ENCODE results near the gene YY1AP1. TPM values are rescaled to one million over a fixed set of nuclear protein-coding genes. Genes with fewer than 3 reads are reported as not detected.

The YY1AP1 gene
- total RNA-seq, 4 donors from 2014 or later, result 77.4 to 181 (median 152) TPM

DNA sequence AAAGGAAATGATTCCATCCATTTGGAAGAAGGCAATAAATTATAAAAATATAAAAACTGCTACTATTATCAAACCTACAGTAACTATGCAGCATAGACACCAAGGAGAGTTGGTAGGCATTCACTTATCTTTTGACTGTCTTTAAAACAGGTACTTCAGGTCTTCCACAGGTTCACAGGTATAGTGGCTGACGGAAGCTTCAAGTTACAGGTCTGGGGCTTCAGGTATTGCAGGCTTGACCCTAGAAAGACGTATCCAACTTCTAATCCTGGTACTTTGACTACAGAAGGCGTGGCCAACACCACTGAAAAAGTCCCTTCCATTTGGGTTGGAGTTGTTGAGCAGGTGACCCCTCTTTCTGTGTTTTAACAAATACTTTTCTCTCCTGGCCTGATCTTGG is 35.6 kb downstream of the YY1AP1 start:
- ATAC-seq, result no peak
- H3K27ac ChIP-seq, result no peak overlapping the region
- no peaks in the 10 kb centered on the region for H3K36me3 ChIP-seq
- H3K9me3 ChIP-seq, result no peaks in the 10 kb centered on the region
- H3K27me3 ChIP-seq, result no peaks in the 10 kb centered on the region
- WGBS, 2 donors (ENCODE audit: low coverage in 1 of 2), result 76 to 79% methylated on average over 3 of the region's 3 CpGs
- peaks cover 0 to 16% (median 0%) of the 10 kb centered on the region in 3 donors for H3K4me1 ChIP-seq
- H3K4me3 ChIP-seq, result no peak overlapping the region
- no peak for TF ChIP-seq EP300 (IDR thresholded peaks at IDR 0.05)
- no peak for TF ChIP-seq POLR2A (IDR thresholded peaks at IDR 0.05)
- TF ChIP-seq, protein P1, sequence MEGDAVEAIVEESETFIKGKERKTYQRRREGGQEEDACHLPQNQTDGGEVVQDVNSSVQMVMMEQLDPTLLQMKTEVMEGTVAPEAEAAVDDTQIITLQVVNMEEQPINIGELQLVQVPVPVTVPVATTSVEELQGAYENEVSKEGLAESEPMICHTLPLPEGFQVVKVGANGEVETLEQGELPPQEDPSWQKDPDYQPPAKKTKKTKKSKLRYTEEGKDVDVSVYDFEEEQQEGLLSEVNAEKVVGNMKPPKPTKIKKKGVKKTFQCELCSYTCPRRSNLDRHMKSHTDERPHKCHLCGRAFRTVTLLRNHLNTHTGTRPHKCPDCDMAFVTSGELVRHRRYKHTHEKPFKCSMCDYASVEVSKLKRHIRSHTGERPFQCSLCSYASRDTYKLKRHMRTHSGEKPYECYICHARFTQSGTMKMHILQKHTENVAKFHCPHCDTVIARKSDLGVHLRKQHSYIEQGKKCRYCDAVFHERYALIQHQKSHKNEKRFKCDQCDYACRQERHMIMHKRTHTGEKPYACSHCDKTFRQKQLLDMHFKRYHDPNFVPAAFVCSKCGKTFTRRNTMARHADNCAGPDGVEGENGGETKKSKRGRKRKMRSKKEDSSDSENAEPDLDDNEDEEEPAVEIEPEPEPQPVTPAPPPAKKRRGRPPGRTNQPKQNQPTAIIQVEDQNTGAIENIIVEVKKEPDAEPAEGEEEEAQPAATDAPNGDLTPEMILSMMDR (IDR thresholded peaks at IDR 0.05), result no peak
- TF ChIP-seq POLR2AphosphoS5 (IDR thresholded peaks at IDR 0.05), result no peak

DNA sequence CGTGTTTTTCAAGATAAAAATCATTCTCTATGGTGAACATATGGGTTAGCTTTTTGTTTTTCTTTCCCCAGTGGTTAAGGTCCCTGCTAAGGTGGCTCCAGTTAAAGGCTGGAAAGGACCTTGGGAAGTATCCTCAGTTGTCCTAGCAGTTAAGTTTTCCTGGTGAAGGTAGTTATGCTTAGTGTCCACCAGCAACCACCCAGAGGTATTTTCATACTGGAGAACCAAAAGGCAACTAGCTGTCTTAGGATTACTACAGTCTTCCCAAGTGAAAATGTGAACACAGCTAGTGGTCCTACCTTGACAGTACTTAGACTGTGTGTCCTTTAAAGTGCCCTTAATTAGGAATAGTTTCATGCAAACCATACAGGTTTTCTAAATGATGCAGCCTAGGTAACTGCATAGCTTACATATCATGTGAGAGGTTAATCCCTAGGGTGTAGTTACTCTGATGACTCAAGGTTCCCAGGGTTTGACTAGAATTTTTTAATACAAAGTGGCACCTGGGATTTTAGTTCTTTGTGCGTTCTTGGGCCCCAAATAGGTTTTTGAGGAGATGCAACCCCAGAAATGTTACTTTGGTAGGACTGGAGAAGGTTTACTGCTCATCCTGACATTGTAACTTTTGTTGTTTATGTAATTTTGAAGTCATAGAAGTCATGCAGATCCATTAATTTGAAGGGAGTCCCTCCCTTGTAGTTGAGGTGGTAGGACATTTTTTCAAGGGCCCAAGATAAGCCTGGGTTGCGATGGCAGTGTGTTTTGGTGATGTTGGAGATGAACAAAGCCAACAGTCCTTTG is 36.5 kb downstream of the YY1AP1 start:
- TF ChIP-seq POLR2AphosphoS5 (IDR thresholded peaks at IDR 0.05) (no peak), POLR2A (IDR thresholded peaks at IDR 0.05) (no peak), EP300 (IDR thresholded peaks at IDR 0.05) (no peak)
- TF ChIP-seq, protein P1 (IDR thresholded peaks at IDR 0.05), result no peak
- 60 to 88% methylated on average over 3 of the region's 3 CpGs for WGBS, 2 donors (ENCODE audit: low coverage in 1 of 2)
- Histone ChIP-seq H3K4me1 (peaks cover 0 to 20% (median 0%) of the 10 kb centered on the region in 3 donors), H3K27me3 (no peaks in the 10 kb centered on the region), H3K9me3 (no peaks in the 10 kb centered on the region), H3K4me3 (no peak overlapping the region), H3K36me3 (no peaks in the 10 kb centered on the region), H3K27ac (no peak overlapping the region)
- ATAC-seq, result no peak

DNA sequence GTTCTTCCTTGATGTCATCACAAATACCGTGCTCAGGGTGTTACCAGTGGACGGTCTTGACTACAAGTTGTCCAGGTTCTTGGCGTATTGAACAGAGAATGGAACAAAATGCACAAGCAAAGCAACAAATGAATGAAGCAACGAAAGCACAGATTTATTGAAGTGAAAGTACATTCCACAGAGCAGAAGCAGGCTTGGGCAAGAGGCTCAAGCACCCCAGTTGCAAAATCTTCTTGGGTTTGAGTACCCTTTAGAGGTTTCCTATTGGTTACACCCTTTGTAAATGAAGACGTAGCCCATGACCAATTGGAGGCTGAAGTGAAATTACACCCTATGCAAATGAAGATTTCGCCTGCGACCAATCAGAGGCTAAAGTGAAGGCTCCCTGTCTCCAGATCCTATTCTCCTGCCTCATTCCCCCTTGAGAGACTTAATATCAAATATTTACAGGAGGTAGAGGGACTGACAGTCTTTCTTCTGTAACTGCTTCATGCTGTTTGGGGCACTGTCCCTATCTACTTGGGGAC is 38.3 kb downstream of the YY1AP1 start:
- H3K4me3 ChIP-seq, result no peak overlapping the region
- H3K9me3 ChIP-seq, result no peaks in the 10 kb centered on the region
- no peaks in the 10 kb centered on the region for H3K27me3 ChIP-seq
- no peak overlapping the region for H3K27ac ChIP-seq
- ATAC-seq, result no peak
- 90 to 92% methylated on average over 4 of the region's 7 CpGs for WGBS, 2 donors (ENCODE audit: low coverage in 1 of 2)
- no peak for TF ChIP-seq POLR2A (IDR thresholded peaks at IDR 0.05)
- TF ChIP-seq, protein P1 (IDR thresholded peaks at IDR 0.05), result no peak
- TF ChIP-seq POLR2AphosphoS5 (IDR thresholded peaks at IDR 0.05), result no peak
- TF ChIP-seq EP300 (IDR thresholded peaks at IDR 0.05), result no peak
- peaks cover 0 to 32% (median 3%) of the 10 kb centered on the region in 3 donors for H3K4me1 ChIP-seq
- H3K36me3 ChIP-seq, result no peaks in the 10 kb centered on the region

DNA sequence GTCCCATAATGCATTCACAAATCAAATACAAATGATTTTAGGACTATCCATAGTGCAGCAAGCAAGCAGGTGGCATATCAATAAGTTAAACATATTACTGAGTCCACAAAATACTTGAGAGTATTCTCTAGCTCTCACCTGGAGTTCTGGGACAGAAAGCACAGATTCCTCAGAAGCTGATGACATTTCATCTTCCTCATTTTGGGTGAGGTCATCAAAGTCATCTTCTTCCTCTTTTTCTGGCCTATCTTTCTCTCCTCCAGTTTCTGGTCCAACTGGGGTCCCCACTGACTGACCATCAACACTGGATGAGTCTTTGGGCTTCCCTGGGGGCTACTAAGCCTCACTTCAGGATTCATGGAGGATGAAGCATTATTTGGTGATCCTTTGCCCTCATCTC is 38.9 kb downstream of the YY1AP1 start:
- peaks cover 0 to 38% (median 3%) of the 10 kb centered on the region in 3 donors for H3K4me1 ChIP-seq

More for the DNA sequence above, 38.9 kb downstream of the YY1AP1 start:
- Histone ChIP-seq H3K27ac (no peak overlapping the region), H3K27me3 (no peaks in the 10 kb centered on the region), H3K4me3 (no peak overlapping the region), H3K9me3 (no peaks in the 10 kb centered on the region), H3K36me3 (no peaks in the 10 kb centered on the region)
- TF ChIP-seq POLR2A (IDR thresholded peaks at IDR 0.05), result no peak
- TF ChIP-seq EP300 (IDR thresholded peaks at IDR 0.05), result no peak
- TF ChIP-seq POLR2AphosphoS5 (IDR thresholded peaks at IDR 0.05), result no peak
- TF ChIP-seq, protein P1 (IDR thresholded peaks at IDR 0.05), result no peak
- no peak for ATAC-seq

Data from gastroesophageal sphincter (tissue), 4 donors.